ENCODE data around the gene BFSP2. TPM values are rescaled to one million over a fixed set of nuclear protein-coding genes. Genes with fewer than 3 reads are reported as not detected.

The BFSP2 gene
- total RNA-seq, 4 donors from 2014 or later, result not detected

DNA sequence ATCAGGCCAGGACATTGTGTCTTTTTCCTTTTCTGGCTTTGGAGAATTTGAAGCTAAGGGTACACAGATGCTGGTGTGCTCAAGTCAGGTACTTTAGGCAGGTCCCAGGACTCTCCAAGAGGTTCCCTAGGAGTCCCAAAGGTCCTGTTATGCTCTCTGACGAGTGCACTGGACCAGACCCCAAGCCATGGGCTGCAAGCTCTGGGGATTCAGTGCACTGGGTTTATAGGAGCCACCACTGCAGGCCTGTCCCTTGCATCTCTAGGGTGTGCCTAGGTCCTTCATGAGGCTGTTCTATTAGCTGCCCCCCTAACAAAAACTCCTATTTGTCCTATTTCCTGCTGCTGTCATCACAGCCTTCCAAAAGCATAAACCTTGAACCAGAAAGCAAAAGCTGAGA lies 31.9 kb upstream of the BFSP2 start:
- intact Hi-C loops (cut with DNase I; ENCODE audit: low total_unique reads) (no loop called here), in situ Hi-C loops (cut with MboI; ENCODE audit: low sequenced_read_pairs in 4 of 4) (no loop called here)
- TF ChIP-seq POLR2A (IDR thresholded peaks at IDR 0.05) (no peak), CTCF (IDR thresholded peaks at IDR 0.05 in 4 of 5, conservative IDR thresholded peaks at IDR 0.05 in 1 of 5) (no peak)
- Histone ChIP-seq H3K27ac (no peak overlapping the region), H3K4me3 (no peak overlapping the region), H3K27me3 (no peaks in the 10 kb centered on the region), H3K9me3 (no peaks in the 10 kb centered on the region), H3K4me1 (no peaks in the 10 kb centered on the region), H3K36me3 (no peaks in the 10 kb centered on the region)
- DNase-seq, result no peak
- ATAC-seq, result no peak

DNA sequence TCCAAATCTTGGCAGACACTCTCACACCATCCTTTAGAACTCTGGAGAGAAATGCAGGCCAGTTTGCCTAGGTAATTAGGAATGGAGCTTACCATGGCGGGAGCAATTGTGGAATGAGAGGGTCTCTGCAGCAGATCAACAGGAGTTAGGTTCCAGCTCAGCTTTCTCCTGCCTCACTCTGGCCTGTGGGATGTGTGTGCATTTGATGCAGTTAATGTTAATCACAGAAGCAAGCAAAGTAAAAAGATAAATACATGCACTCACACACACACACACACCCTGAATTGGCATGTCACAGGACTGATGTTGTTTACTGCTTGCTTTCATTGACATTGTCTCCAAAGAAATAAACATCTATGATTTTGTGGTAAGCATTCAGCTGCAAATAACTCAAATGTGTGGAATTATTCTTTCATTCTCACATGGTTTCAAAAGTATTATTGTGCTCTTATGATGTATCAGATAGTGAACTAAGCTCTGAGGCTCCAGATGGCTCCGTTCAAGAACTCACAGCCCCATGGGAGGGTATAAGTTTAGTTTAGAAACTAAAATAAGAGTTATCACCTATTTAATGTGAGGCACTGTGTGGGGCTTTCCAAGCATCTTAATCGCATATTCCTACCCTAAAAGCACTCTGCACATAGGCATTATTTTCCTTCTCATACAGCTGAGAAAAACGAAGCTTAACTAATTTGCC lies 31.3 kb upstream of the BFSP2 start:
- ATAC-seq (no peak), DNase-seq (no peak)
- Histone ChIP-seq H3K27me3 (no peaks in the 10 kb centered on the region), H3K4me3 (no peak overlapping the region), H3K4me1 (no peaks in the 10 kb centered on the region), H3K9me3 (no peaks in the 10 kb centered on the region), H3K36me3 (no peaks in the 10 kb centered on the region), H3K27ac (no peak overlapping the region)
- in situ Hi-C loops (cut with MboI; ENCODE audit: low sequenced_read_pairs in 4 of 4) (no loop called here), intact Hi-C loops (cut with DNase I; ENCODE audit: low total_unique reads) (no loop called here)
- TF ChIP-seq POLR2A (IDR thresholded peaks at IDR 0.05) (no peak), CTCF (IDR thresholded peaks at IDR 0.05 in 4 of 5, conservative IDR thresholded peaks at IDR 0.05 in 1 of 5) (no peak)

DNA sequence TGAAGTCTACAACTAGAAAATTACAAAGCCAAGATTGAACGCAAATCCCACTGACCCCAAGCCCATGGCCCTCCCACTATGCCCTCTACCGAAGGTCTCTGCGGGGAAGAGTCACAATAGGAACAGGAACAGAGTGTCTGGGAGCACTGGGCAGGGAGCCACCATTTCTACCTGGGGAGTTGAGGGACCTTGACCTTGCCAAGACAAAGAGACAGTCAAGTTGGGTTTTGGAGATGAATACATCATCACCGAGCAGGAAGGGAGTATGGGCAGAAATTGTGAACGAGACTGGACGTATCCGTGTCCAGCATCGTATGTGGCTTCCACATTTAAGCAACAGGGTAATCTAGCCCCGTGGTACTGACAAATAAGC lies 30.8 kb upstream of the BFSP2 start:
- in situ Hi-C loops (cut with MboI; ENCODE audit: low sequenced_read_pairs in 4 of 4), result no loop called here
- no peaks in the 10 kb centered on the region for H3K27me3 ChIP-seq
- no peaks in the 10 kb centered on the region for H3K9me3 ChIP-seq
- no peaks in the 10 kb centered on the region for H3K36me3 ChIP-seq
- TF ChIP-seq POLR2A (IDR thresholded peaks at IDR 0.05), result no peak
- no peak for TF ChIP-seq CTCF (IDR thresholded peaks at IDR 0.05 in 4 of 5, conservative IDR thresholded peaks at IDR 0.05 in 1 of 5)
- no peak overlapping the region for H3K27ac ChIP-seq
- no peaks in the 10 kb centered on the region for H3K4me1 ChIP-seq
- DNase-seq (no peak), ATAC-seq (no peak)
- intact Hi-C loops (cut with DNase I; ENCODE audit: low total_unique reads), result no loop called here
- H3K4me3 ChIP-seq, result no peak overlapping the region

DNA sequence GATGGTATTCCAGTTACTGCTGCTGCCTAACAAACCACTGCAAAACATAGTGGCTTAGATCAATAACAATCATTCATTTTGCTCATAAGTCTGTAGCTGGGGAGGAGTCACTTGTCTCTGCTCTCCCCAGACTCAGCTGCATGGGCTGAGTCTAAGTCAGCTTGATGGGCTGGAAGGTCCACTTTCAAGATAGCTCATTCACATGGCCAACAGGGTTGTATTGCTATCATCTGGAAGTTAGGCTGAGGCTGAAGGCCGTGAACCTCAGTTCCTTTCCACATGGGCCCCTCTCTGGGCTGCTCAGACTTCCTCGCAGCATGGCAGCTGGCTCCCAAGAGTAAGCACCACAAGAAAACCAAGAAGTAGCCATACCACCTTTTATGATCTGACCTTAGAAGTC lies 28.7 kb upstream of the BFSP2 start:
- ATAC-seq, result no peak
- TF ChIP-seq CTCF (IDR thresholded peaks at IDR 0.05 in 4 of 5, conservative IDR thresholded peaks at IDR 0.05 in 1 of 5), result no peak
- TF ChIP-seq POLR2A (IDR thresholded peaks at IDR 0.05), result no peak
- in situ Hi-C loops (cut with MboI; ENCODE audit: low sequenced_read_pairs in 4 of 4), result no loop called here
- no peak overlapping the region for H3K27ac ChIP-seq
- H3K36me3 ChIP-seq, result no peaks in the 10 kb centered on the region
- no peak overlapping the region for H3K4me3 ChIP-seq
- intact Hi-C loops (cut with DNase I; ENCODE audit: low total_unique reads), result no loop called here
- H3K27me3 ChIP-seq, result no peaks in the 10 kb centered on the region
- no peak for DNase-seq
- no peaks in the 10 kb centered on the region for H3K9me3 ChIP-seq
- no peaks in the 10 kb centered on the region for H3K4me1 ChIP-seq

DNA sequence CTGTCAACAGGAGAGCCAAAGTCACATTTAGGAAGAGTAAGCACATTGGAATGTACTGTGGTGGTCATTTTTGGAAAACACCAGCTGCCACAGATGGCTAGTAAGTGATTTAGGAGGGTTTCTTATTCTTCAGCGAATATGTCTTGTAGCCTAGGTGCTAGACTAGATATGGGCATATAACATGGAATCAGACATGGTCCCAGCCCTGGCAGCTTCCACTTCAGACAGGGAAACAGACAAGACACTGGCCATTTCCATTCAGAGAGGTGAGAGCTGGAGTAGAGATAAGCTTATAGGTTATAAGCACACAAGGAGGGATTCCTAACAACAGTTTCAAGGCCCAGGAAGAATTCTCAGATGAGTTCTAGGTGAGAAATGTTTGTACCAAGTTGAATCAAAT lies 28.2 kb upstream of the BFSP2 start:
- no peak for TF ChIP-seq CTCF (IDR thresholded peaks at IDR 0.05 in 4 of 5, conservative IDR thresholded peaks at IDR 0.05 in 1 of 5)
- no peak for TF ChIP-seq POLR2A (IDR thresholded peaks at IDR 0.05)

More for the DNA sequence above, 28.2 kb upstream of the BFSP2 start:
- Histone ChIP-seq H3K9me3 (no peaks in the 10 kb centered on the region), H3K36me3 (no peaks in the 10 kb centered on the region), H3K27ac (no peak overlapping the region), H3K27me3 (no peaks in the 10 kb centered on the region), H3K4me3 (no peak overlapping the region), H3K4me1 (no peaks in the 10 kb centered on the region)
- intact Hi-C loops (cut with DNase I; ENCODE audit: low total_unique reads), result no loop called here
- ATAC-seq (no peak), DNase-seq (no peak)
- in situ Hi-C loops (cut with MboI; ENCODE audit: low sequenced_read_pairs in 4 of 4), result no loop called here

Data from gastrocnemius medialis (tissue), 4 donors.